GM19463 (cell line): ENCODE measurements around the gene AGAP2.

ENCODE experiments used
- ATAC-seq: cut with Tn5 transposase; IDR thresholded peaks from one replicate; pipeline ENCODE4 v1.9.1; 2021; ENCODE audit warnings: mild to moderate bottlenecking, moderate library complexity; ENCODE audit not compliant: unreplicated experiment

Gene AGAP2

DNA sequence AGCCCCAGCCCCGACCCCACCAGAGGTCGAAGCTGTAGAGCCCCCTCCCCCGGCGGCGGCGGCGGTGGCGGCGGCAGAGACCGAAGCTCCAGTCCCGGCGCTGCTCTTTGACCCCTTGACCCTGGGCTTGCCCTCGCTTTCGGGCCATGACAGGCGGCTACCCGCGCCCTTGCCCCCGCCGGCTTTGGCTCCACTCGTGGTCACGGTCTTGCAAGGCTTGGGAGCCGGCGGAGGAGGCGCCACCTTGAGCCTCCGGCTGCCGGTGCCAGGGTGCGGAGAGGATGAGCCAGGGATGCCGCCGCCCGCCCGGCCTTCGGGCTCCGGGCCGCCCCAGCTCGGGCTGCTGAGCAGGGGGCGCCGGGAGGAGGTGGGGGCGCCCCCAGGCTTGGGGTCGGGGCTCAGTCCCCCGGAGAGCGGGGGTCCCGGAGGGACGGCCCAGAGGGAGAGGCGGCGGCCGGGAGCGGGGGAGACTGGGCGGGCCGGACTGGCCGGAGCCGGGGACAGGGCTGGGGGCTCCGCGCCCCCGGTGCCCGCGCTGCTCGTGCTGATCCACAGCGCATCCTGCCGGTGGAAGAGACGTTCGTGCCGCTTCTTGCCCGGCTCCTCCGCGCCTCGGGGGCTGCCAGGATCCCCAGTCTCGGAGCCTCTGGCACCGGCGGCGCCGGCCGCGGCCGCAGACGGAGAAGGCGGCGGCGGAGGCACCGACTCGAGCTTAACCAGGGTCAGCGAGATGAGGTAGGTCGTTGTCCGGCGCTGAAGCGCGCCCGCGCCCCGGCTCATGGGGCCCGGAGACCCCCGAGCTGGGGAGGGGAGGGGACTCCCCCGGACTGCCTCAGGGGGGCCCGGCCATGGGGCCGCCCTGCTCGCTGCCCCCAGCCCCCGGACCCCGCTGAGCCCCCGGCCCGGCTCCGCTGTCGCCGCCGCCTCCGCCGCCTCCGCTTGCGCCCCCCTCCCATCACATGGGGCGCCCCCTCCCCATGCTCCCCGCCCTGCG, 778 bp downstream of the AGAP2 start:
- ATAC-seq = no peak

DNA sequence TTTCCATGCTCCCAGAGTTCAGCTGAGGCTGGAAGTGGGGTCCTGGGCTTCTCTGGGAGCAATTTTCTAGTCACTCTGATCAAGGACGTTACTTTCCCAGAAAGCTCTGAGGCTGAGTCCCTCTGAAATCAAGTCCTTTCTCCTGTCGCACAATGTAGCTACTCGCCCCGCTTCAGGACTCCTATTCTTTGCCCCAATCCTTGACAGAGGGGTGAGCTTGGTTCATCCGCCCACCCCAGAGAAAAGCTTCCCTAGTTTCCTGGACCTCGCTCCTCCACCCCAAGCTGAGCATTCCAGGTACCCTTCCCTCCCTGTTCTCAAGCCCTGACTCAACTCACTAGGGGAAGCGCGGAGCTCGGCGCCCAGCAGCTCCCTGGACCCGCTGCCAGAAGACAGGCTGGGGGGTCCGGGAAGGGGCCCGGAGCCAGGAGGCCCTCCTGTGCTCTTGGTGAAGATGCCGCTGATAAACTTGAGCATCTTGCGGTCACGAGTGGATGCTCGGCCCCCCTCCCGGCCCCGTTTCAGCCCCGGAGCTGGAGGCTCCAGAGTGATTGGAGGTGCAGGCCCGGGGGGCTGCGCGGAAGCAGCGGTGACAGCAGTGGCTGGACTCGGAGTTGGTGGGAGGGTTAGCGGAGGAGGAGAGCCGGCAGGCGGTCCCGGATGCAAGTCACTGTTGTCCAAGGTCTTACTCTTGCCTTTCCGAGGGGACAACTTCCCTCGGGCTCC, 1.6 kb downstream of the AGAP2 start:
- no peak for ATAC-seq

DNA sequence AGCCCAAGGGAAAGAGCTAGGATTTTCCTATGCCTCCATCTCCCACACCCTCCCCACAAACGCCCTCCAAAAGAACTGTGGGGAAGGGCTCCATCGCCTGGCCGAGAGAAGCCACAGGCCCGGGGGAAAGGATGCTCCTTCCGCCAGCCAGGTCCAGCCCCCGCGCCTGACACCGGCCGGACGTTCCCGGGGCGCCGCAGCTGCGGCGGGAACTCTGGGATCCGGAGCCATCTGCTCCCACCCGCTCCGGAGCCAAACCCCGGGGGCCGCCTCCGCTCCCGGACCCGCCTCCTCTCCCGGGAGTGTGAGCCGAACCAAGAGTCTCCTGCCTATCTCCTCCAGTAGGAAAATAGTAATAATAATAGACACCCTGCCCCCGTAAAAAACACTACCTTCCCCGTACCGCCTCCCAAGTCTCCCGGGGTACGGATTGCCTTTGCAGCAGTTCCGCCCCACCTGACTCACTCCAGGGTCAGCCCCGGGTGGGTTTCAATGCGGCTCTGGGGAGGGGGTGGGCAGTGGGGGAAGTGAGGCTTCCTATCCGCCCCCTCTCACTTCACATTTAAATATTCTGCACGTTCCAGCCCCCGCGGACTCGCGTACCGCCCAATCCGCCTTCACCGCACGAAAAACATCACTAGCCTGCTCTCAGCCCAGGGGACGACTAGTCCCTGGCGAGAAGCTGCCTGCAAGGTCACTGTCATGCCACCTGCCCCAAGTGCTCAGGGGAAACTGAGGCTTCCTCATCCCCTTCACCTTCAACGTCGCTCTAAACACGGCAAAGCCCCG, 2.4 kb downstream of the AGAP2 start:
- ATAC-seq = no peak

DNA sequence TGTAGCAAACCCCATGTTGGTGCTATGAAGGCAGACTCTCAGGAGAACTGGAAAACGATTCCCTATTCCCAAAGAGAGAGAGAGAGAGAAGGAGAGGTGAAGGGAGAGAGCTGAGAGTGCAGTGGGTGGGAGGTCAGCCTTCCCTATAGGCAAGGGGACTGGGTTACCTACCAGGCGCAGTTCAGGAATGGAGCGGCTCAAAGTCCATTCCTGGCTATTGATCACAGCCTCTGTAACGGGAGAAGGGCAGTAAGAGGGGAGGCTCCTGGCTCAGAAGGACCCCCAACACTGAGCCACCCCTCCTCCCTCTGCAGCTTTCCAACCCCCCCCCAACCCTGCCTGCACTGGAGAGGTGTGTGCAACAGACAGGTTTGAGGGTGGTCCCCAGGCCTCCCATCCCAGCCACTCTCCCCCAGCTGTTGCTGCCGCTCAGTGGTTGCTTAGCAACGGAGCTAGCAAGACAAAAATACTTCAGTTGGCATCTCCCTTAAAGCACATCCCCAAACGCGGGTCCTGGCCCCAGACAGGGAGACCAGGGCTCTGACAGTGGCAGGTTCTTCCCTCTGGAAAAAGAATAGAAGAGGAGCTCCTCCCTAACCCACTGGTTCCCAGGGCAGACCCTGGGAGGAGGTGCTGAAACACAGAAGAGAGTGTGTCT, 3.2 kb downstream of the AGAP2 start:
- no peak for ATAC-seq

DNA sequence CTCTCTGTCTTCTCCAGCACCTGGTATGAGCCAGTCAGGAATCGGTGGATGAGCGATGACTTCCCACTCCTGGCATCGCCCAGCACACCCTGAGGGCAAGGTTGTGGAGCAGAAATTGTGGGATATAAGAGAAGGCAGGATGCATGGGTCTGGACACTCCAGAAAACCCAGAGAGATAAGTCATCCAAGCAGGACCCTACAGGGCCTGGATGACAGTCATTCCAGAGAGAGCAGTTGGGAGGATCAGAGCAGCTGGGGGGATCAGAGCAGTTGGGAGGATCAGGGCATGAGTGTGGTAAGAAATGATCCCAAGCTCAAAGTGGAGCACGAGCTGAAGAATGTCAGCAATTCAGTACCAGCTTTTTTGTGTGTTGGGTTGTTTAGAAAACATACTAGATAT, 4.0 kb downstream of the AGAP2 start:
- ATAC-seq = no peak

DNA sequence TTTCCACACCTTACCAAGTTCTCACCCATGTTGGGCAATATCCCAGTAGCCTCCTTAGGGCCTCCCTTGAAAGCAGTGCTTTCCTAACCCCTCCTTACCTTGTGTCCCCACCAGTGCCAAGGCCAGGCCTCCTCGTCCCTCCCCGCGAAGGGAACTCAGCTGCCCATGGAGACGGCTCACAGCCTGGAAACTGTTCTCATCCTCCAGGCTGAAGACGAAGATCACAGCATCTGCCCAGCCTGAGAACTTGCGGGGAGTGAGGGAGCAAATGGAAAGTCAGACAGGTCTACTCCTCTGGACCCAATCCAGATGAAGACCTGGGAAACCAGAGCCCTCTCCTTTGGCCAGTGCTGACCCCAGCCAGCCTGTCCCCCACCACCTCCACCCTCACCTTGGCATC, 4.6 kb downstream of the AGAP2 start:
- ATAC-seq = no peak

DNA sequence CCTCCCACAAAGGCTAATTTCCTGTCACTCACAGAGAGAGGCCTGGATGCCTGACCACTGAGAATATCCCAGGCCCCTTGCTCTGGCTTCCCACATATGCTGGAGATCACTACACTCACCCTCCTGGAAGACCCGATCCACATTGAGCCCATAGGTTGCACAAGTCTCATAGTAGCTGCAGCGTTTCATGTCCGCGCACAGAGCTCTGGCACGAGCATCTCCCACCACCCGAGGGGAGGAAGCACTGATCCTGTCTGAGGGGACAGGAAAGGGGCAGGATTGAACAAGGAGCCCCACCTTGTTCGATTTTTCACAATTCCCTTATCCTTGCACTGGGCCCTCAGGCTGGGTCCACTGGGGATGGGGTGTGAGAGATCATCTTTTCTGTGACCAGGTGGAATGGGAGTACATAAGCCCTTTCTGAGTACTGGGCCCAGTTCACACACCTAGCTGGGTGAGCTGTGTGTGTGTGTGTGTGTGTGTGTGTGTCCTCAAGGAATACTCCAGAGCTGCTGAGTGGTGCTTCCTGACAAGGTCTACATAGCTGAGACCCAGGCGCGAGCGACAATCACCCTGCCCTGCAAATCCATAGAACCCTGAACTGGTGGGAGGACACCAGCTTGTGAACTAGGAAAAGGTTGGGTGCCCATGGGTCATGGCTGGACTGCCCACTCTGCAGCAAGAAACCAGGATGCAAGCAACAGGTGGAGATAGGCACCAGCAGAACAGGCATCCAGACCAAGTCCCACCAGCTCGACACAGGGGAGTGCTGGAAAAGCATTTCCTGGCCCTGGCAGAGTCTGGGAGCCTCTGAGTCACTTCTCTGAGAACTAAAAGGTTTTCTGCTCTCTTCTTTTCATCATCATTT, 5.6 kb downstream of the AGAP2 start:
- ATAC-seq = no peak

DNA sequence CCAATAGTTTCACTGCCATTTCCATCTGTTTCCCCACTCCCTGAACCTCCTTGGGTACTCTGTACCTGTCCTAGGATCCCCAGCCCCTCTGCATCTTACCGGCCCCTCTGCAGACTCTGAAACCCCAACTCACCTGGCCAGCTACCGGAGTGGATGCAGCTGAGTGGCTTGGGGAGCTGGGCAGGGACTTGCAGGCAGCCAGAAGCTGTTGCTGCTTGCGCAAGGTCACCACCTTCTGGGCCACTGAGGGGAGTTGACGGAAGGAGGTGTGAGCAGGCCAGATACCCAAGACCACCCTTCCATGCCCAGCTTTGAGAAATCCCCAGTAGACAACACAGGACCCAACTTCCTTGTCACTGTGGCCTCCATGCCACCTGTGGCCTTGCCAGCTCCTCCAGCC, 6.3 kb downstream of the AGAP2 start:
- ATAC-seq = no peak

DNA sequence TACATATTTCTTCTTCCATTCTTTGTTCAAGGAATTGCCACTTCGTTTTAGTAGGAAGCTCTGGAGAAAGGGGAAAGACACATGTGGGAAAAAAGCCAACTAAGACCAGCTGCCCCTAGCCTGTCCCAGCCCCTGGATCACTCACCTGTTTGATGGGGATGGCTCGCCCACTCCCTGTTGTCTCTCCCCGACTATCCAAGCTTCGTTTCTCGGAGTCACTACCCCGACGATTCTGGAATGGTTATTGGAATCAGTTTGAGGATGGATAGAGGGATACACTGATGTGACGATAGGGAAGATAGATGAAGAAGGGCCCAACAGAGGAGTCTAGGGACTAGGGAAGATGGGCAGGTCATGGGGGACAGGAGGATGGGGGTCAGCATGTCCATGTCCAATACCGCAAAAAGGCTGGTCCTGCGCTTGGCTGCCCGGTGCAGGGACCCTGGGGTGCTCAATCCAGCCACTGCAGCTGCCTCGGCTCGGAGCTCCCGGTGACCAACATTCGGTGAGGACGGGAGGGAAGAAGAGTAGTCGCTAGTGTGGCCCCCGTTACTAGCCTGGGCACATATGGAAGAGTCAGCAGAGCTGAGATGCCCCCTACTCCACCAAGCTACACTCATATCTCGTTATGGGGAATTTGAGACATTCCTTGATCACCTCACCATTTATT, 7.0 kb downstream of the AGAP2 start:
- ATAC-seq = no peak

DNA sequence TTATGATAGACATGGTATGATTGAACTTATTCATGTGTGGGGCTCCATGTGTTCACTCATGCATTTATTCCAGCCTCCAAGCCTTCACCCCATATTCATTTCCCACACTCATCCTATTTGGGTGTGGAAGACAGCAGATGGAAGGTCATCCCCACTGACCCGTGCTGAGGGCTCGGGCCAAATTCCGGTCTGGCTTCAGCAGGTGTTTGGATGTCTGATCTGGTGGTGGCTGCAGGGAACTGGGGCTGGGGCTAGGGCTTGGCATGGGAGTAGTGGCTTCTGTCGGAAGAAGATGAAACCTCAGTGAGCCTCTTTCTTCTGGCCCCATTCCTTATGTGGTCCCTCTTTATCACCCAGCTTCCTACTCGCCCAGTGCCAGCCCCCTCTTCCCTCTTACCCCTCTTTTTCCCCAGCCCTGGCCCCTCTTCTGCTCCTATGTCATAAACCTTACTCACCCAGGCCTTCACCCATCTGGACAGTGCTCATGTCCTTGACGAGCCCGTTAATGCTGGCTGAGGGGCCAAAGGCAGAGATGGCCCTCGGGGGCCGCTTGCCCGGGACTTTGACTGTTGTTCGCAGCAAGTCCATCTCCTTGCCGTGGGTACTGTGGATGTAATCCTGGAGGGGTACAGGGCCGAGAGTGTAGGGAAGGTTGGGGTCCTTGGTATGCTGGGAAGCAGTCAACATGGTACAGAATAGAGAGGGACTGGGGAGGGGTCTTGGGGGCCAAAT, 8.0 kb downstream of the AGAP2 start:
- ATAC-seq = no peak

DNA sequence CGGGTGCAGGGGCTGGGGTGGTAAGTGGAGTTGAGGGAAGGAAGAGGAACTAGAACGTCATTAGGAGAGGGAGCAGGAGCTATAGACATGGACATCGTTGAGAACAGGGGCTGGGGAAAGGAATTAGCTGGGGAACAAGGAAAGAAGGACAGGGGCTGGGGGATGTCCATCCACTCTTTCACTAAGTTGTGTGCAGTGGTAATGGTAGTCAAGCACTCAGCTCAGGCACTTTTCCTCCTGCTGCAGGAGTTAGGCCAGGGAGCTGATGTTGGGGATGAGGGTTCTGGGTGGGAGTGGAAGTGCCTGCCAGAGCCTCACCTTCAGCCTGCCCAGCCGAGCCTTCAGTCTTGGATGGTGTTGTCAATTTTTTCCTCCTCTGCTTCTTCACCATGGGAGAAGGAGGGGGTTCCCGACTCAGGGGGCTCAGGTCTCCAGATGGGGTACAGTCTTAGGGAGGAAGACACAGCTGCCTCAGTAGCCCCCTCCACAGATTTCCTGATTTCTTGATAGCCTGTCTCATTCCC, 9.2 kb downstream of the AGAP2 start:
- ATAC-seq = no peak

DNA sequence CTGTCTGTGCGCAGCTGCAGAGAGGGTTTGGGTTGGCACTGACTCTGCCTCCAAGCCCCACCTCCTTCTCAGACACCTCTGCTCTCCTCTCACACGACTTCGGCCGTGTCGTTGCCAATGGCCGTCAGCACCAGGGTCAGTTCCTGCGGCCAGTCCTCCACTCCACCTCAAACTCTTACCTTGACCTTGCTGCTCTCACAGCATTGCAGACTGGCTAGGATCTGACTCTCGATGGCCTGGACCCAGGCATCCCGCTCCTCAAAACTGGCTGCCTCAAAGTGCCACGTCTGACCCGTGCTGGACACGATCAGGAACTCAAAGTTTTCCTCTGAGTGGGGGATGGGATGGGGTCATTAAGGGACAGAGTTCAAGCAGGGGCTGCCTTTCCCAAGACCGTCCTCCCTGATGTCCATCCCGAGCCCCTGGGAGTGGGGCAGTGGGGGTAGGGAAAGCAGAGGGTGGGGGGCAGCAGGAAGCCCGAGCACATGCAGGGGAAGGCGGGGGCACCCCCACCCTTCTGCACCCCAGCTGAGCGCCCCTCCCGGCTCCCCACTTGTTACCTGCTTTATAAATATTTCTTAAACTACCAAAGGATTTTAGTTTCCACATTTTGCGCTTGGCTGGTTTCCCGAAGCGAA, 10.7 kb downstream of the AGAP2 start:
- no peak for ATAC-seq

DNA sequence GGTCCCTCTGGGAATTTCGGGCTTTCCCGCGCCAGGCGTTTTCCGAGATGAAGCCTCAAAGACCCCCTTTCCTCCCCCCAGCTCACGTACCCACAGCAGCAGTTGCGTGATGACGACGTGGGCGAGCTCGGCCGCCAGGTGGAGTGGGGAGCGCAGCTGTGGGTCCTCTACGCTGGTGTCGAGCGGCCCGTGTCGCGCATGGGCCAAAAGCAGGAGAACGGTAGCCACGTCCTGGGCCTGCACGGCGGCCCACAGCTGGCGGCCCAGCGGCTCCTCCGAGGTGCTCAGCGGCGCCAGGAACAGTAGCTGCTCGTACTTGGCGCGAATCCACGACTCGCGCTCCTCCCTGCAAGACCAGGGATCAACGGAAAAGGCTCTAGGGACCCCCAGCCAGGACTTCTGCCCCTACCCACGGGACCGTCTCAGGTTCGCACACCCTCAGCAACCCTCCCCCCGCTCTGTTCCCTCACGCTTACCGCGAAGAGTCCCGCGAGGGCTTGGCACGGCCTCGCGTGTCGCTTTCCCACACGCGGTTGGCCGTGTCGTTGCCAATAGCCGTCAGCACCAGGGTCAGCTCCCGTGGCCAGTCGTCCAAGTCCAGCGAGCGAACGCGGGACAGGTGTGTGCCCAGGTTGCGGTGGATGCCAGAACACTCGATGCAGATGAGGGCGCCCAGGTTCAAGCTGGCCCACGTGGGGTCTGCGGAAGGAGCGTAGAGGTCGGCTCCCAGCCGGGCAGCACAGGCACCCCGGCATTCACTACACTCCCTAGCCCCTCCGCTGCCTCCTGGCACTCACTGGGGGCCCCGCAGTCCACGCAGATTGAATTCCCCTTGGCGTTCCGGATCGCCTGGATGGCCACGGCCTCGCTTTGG, 11.4 kb downstream of the AGAP2 start:
- no peak for ATAC-seq

DNA sequence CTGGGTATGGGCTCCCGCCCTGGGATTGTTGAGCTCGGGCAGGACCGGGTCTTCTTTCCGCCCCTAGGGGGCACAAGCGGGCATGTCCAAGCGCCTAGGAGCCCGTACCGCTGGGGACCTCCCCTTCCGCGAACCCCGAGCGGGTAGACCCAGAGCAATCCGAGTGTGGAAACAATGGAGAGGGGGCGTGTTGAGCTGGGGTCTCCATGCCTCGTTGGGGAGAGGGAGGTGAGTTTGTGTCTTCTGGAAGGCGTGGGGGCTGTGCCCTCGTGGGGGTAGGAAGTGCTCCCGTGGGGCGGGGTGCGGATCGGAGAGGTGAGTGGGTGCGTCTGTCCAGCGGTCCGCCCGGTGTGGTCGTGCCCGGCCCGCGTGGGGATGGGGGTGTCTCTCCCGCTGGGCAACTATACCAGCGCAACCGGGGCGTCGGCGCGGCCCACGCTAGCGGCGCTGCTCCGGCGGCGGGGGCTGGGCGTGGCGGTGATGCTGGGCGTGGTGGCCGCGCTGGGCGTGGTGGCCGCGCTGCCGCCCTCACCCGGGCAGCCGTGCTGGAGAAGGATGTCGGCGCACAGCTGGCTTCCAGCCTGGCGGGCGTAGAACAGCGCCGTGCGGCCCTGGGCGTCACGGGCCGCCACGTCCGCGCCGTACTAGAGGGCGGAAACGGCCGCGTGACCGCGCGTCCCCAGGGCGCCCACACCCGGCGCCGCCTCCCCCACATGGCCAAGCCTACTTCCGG, 12.2 kb downstream of the AGAP2 start:
- no peak for ATAC-seq

DNA sequence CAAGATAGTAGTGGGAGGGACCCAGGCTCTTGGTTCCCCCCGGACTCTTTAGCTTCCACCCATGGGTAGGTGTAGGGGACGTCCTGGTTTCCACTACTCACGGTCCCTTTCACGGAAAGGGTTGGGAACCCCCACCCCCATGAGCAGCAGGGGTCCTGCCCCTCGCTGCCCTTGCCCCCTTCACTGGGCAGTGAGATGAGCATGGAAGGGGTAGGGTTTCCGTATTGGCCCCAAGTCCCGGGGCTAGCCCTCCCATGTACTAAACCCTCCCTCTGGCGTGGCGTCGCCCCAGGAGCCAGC, 12.7 kb downstream of the AGAP2 start:
- ATAC-seq = no peak

DNA sequence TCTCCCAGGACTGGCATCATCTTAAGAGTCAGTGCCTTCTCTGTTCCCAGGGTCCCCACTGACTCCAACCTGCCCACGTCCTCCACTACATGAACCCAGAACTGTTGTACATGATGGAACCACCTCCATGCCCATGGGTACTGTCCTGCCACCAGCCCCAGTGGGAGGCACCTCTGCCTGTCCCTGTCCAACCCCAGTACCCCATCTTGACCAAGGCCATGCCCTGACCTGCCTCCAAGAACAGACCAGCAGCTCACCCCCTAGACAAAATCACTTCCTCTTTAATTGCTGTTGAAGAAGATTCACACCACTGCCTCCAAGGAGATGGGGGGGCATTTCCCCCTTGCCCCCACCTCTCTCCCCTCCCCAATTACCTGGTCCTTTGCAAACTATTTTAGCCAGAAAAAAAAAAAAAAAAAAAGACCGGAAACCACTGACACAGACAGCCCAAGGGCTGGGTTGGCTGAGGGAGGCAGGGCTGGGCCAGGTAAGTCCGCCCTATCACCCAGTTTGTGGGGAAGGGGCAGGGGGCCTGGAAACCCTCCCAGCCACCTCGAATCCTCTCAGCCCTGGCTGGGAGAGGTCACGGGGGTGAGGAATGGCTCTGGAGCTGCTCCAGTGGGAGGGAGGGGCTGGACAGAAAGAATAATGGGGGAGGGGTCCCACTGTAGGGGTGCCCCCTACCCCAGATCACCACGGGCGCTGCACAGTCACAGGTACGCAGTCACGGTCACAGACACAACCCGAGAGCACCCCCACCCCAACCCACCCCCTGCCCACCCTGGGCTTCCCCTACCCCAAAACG, 13.4 kb downstream of the AGAP2 start:
- ATAC-seq = no peak
